ENCODE measurements around the gene REPS1.
"Not testable (repeated sequence)": the region's sequence is repeated elsewhere in the genome, so short reads cannot be mapped to it uniquely, and the experiment has no call there.

The REPS1 gene

GRCh38 chr6:138999949-139000725 is 12.1 kb upstream of the REPS1 start:
- DNase-seq: no peak

- no peak for DNase-seq
These were observed 9.1 kb upstream of the REPS1 start for GRCh38 chr6:138997136-138997535.

DNA sequence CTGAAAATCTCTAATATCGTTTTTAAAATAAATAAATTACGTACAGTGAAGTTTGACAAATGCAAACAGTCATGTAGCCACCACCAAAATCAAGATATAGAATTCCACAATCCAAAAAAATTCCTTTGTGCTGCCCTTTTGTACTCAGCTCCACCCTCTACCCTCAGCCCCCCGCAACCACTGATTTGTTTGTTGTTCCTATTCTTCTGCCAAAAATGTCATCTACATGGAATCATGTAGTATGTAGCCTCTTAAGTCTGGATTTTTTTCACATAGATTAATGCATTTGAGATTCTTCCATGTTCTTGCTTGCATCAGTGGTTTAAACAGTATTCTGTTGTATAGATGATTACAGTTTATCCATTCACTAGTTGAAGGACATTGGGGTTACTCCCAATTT is 8.5 kb upstream of the REPS1 start:
- no peak for DNase-seq

GRCh38 chr6:138993410-138993809 is 5.4 kb upstream of the REPS1 start:
- DNase-seq: not testable (repeated sequence)

- DNase-seq: not testable (repeated sequence)
These were observed 4.9 kb upstream of the REPS1 start for GRCh38 chr6:138992965-138993364.

DNA sequence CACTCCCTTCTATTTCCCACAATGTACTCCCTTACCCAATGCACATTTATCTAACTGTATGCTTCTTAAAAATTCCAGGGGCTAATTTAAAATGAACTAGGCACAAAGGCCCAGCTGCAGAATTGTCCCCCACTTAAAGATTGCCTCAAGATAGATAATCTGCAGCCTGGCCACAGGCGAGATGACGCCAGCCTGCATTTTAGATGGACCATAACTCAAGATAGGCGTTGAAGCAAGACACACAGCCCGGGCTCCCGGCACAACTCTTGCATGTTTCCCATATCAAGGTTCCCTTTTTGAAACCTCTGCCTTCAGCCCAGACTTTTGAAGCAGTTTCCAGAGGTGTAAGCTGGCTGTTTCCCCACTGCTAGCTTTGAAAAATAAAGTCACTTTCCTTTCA is 3.2 kb upstream of the REPS1 start:
- no peak for DNase-seq

DNA sequence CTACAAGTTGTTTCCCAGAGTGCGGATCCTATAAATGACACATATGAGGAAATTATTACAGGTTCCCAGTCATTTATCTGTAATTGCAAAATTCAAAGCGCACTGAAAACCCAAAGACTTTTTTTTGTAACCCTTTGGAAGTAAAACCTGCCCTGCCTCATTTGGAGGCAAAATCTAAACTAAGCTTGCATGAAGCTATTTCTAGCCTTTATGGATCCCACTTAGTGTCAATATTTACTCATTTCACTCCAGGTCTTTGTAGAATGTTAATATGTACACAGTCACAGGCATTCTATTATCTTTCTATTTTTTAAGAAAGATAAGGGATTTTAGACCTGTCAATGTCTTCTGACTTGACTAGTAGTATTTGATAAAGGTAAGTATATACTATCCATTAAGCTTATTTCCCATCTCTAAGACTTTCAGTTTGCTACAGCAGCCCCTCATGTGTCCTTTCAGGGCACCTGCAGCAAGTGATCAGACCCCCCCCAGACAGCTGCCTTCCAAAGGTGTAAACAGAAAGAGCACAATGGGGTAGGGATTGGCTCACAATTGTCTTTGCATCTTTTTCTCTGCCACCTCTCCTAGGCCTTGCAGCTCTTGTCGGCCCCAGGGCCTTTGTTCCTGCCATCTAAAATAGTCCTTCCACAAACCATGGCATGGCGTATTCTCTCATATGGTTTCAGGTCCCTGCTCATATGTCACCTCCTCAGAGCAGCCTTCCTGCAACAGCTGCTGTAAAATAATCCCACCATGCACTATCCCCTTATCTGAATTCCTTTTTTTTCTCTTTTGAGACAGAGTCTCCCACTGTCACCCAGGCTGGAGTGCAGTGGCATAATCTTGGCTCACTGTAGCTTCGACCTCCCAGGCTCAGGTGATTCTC is 1.3 kb upstream of the REPS1 start:
- DNase-seq: no peak

DNA sequence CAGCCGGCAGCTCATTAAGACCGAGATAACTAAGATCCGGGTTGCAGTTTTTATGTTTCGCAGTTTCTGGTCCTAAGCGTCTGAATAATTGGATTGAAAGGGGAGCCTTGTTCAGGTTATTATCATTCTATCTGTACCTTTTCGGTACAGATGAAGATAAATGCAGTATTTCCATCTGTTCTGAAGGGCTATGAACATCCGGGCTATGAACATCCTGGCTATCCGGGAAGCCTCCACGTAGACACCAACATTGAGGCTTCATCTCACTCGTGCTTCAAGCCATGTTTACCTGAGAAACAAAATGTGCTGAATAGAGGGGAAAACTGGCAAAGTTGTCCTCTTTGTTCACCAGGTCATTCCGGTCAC is 399 bp upstream of the REPS1 start:
- no peak for DNase-seq

- DNase-seq: peak; percentile 12
These were observed 892 bp downstream of the REPS1 start for GRCh38 chr6:138987080-138987642.

DNA sequence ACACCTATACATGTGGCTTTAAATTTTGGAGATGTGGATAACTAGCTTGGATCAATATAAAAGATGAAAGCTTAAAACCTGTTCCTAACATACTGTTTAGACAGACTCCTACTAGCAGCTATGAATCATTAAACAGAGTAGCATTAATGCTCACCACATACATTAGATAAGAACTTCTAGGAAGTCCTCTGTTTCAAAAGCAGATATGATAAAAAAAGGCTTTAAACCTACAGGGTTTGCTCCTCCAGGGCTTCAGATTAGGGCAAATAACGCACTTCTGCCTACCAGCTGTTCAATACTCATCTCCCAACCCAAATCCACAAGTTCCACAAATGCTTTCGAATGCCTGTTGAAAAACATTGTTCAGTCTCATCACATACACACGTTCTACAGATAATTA is 1.5 kb downstream of the REPS1 start:
- DNase-seq: peak; percentile 3

- no peak for DNase-seq
These were observed 6.6 kb downstream of the REPS1 start for GRCh38 chr6:138981416-138981815.

- no peak for DNase-seq
These were observed 8.0 kb downstream of the REPS1 start for GRCh38 chr6:138979813-138980668.

GRCh38 chr6:138979365-138979764 is 8.7 kb downstream of the REPS1 start:
- no peak for DNase-seq

DNA sequence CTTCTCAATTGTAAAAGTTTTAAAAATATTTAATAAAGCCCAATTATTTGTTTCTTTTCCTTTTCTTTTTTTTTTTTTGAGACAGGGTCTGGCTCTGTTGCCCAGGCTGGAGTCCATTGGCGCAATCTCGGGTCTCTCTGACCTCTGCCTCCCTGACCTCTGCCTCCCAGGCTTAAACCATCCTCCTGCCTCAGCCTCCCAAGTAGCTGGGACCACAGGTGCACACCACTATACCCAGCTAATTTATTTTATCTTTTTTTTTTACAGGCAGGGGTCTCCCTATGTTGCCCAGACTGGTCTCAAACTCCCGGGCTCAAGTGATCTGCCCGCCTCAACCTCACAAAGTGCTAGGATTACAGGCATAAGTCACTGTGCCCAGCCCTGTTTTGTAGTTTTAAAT is 9.8 kb downstream of the REPS1 start:
- no peak for DNase-seq

DNA sequence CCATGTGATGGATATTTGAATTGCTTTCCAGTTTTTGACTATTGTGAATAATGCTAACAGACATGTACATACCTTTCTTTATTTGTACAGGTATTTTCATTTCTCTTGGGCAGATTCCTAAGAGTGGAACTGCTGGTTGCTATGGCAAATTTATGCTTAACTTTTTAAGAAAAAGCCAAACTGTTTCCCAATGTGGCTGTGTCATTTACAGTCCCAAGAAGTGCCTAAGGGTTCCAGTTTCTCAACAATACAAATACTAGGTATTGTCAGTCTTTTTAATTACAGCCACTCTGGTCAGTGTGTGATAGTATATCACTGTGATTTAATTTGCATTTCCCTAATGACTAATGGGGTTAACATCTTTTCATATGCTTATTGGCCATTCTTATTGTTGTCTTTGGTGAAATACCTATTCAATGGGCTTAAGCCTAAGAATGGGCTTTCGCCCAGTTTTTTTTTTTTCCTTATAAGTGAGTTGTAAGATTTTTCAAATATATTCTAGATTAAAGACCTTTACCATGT is 10.3 kb downstream of the REPS1 start:
- DNase-seq: no peak

- no peak for DNase-seq
These were observed 10.8 kb downstream of the REPS1 start for GRCh38 chr6:138977242-138977641.

DNA sequence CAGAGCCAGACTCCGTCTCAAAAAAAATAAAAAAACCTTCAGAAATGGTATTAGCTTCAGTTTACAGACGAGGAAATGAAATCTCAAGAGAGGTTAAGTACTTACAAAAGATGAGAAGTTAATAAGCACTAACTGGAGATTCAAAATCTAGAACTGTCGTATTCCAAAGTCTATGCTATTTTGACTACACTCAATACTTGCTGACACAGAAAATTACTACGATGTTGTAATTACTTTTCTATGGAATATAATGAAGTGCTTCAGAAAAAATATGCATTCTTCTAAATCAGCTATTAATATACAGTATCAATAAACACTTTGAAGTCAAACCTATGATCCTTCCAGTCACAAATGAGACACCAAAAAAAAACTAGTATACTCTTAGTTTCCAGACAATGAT is 12.2 kb downstream of the REPS1 start:
- no peak for DNase-seq

GRCh38 chr6:138973466-138974153 is 14.4 kb downstream of the REPS1 start:
- no peak for DNase-seq

DNA sequence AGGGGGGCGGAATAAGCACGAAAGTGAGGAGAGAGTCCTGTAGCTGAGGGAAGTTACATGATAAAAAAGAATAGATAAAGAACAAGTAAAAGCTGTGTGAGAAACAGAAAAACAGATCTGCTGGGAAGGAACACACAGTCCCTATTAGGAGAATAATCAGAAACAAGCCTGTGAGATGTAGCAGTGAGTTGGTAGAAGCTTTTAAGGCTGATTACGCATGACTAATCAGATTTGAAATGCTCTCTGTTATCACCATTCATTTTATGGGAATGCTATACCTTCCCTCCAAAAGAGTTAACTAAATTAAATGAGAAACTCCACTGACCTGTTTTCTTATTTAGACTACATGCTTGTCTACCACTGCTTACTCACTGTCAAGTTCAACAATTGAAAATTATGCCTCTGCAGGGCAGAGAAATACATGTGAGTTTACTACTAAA is 15.8 kb downstream of the REPS1 start:
- DNase-seq: no peak

DNA sequence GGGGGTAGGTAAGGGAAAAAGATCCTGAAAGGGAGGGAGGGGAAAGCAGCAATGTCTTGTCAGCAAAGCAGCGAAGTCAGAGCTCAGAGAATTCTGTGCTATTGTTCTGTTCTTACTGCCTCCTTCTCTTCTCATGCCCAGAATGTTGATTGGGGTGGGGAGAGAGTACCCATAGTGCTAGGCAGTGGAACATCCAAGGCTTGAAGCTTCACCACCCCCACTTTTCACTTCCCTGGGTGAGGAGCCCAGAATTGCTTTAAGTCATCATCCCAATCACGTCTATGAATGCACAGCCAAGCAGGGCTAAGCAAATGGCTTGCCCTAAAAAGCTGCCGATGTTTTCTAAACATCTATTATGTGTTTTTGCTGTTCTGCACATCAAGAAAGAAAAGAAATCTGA is 16.5 kb downstream of the REPS1 start:
- DNase-seq: no peak

- no peak for DNase-seq
These were observed 17.1 kb downstream of the REPS1 start for GRCh38 chr6:138970856-138971425.

DNA sequence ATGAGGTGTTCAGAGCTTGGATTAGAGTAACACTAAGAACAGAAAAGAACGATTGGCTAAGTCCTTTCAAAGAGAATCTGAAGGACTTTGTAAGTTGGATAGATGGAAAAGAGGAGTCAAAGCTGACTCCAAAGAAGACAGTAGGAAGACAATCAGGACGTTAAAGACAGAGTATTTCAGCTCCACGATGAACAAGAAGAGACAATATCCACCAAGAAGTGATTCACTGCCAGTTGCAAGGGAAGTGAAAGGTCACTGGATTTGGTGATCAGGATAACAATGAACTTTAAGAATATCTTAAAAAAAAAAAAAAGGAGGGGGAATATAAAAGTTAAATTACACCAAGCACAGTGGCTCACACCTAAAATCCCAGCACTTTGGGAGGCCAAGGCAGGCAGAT is 17.9 kb downstream of the REPS1 start:
- no peak for DNase-seq
